OCI-LY3 (cell line): ENCODE measurements around the gene IPP.

Source experiments
- CTCF ChIP-seq: fragments of 200-600, 300-600 bp; sonication (generic); IDR thresholded peaks from 2 replicates; pipeline ENCODE4 v1.5.1; 2014; ENCODE audit warnings: antibody characterized with exemption, low read length, low read depth
- EZH2phosphoT487 ChIP-seq: fragments of 200-600 bp; shearing (Covaris generic); IDR thresholded peaks from 2 replicates; pipeline ENCODE4 v1.6.1; 2018; ENCODE audit warnings: antibody characterized with exemption, mixed run types, low read depth

- TF ChIP-seq CTCF (no peak), EZH2phosphoT487 (no peak)
These were observed 11.3 kb downstream of the IPP start for GRCh38 chr1:45739137-45739536.
